Thyroid gland (tissue), 4 donors: Measurements from ENCODE around the gene CSK.

Experiments used
- CTCF ChIP-seq, 6 experiments: fragments of 200-600 bp in 3 of 6; fragments of 450-650 bp in 3 of 6; sonication (generic) in 3 of 6; IDR thresholded peaks; one replicate each; pipeline ENCODE4 v1.5.1; 2016 to 2019; ENCODE audit warnings: antibody characterized with exemption in 6 of 6, mild to moderate bottlenecking in 2 of 6, inconsistent platforms in 1 of 6, moderate library complexity in 1 of 6
- POLR2A ChIP-seq, 2 donors: fragments of 450-650 bp; IDR thresholded peaks; one replicate each; pipeline ENCODE4 v1.6.1; 2017; ENCODE audit warnings: antibody characterized with exemption in 2 of 2, mild to moderate bottlenecking in 2 of 2, moderate library complexity in 1 of 2

- TF ChIP-seq CTCF (IDR thresholded peaks at IDR 0.05) = no peak
- no peak for TF ChIP-seq POLR2A (IDR thresholded peaks at IDR 0.05)
Observed at GRCh38 chr15:74826921-74827320, 45.0 kb downstream of the CSK start.
